Activated CD4-positive, alpha-beta T cell treated with anti-CD3 and anti-CD28 coated beads for 1 hour (primary cell): ENCODE results near the gene C1orf159.

Experiments used
- DNase-seq: peaks from one replicate; pipeline ENCODE4 v3.0.0-alpha.2; 2020

C1orf159 gene

DNA sequence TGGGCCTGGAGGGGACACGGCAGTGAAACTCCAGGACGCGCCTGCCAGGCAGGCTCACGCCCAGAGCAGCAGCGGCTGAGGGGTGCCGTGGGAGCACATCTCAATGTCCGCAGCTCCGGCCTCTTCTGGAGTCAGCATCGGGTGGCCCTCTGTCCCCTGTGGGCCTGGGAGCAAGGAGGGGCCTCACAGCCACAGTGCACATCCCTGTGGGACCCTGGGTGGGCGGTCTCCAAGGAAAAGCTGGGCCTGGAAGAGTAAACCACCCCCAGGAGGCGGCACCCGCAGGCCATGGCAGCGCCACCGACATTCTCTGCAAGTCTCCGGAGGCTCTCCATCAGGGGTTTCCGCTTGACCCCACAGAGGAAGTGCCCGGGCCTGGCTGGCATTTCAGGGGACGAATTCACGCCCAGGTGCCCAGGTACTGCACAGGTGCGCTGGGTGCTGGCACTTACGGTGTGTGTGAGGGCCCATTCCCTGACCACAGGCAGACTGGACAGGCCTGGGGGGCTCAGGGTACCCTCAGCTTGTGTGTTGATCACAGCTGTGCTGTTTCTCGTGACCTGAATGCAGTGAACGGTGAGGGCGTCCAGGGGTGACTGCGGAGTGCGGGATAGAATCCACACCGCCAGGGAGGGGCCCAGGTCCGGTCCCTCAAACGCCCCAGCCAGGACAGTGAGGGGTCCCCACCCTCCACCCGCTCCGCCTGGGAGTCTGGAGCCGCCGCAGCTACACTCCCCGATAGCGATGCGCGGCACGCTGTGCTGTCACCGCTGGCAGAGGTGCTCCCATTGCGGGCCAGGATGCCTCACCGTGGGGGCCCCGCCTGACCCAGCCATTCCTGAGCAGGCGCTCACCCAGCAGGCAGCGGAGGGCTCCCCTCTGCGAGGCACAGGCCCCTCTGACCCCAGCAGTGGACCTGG is 25.2 kb downstream of the C1orf159 start:
- no peak for DNase-seq

DNA sequence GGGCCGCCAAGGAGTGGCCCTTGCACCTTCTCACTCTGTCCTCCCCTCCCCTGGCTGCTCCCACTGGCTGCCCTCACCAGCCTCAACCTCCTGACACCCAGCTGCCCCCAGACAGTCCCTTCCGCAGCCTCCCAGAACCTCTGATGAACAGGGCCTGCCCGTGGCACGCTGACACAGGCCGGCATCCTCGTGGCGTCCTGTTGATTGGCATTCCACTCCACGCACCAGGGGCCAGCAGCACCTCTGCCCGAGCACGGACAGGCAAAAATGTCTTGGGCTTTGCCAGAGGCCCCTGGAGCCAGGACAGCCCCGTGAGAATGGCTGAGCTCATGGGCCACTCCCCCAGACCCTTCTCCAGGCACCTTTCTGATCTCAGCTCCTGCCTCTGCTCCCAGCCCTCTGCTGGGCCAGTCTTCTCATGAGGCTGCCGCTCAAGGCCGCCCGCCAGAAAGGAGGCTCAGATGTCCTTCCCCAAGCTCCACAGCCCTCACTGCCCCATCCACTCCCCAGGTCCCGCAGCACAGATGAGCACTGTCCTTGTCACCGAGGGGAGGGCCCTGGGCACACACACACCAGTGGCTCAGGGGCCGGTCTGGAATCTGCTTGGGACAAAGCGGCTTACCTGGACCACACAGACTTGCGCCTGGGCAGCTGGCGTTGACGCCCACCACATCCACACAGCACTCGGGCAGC is 26.0 kb downstream of the C1orf159 start:
- no peak for DNase-seq

DNA sequence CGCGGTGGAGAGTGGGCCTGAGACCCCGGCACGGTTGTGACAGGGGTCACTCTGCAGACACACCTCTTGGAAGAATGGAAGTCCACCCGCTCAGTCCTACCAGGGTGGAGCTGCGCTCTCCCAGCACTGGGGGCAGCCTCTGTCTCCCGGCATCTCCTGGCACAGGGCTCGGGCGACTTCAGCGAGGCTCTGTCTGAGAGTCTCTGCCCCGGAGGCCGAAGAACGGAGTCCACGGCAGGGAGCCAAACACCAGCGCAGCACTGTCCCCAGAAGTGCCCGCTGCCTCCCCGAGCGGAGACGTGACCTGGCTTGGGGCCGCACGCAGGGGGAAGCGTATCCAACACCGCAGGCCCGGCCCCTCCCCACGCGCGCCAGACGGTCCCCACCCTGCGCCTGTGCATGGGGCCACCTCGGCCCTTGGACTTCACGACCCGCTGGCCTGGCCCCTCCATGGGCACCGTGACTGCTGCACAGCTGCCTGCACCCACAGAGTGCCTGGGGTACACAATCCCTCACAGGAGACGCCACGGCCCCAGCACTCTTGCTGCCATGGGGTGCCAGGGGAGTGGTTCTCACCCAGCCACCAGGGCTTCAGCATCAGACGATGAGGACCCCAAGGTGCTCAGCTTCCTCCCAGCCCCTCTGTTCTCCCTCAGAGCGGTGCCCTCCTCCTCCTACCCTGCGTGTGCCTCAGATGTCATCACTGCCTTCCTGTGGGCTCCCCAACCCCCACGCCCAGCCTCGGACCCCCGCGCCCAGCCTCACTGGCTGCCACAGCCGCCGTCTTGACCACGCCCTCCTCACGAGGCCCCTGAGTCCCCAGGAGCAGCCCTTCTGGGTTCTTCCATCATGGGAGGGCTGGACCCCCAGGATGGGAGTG is 26.8 kb downstream of the C1orf159 start:
- DNase-seq: no peak

DNA sequence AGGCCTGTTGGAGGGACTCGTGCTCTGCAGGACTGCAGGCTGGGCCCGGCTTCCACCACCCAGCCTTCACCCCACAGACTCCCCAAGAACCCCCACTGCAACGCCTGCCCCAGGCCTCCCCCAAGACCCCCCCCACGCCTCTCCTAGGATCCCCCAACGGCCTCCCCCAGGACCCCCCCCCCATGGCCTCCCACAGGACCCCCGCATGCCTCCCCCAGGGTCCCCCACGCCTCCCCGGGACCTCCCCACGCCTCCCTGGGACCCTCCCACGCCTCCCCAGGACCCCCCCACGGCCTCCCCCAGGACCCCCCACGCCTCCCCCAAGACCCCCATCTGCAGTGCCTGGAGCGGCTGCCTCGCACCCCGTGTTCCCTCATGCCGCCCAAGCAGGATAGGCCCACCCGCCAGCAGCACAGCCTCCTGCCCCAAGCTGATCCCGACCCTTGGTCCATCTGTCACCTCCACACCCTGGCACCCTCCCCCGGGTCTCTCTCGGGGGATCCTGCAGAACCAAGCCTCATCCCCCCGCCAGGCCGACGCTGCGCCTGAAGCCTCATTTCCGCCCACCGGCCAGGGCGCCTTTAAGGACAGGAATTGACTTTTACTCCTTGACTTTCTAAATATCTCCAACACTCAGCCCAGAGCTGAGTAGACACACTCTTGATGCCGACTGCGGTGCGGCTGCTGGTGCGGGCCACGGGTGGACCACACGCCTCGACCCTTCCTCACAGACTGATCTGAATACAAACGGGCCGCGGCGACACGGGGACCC is 27.7 kb downstream of the C1orf159 start:
- DNase-seq: no peak

DNA sequence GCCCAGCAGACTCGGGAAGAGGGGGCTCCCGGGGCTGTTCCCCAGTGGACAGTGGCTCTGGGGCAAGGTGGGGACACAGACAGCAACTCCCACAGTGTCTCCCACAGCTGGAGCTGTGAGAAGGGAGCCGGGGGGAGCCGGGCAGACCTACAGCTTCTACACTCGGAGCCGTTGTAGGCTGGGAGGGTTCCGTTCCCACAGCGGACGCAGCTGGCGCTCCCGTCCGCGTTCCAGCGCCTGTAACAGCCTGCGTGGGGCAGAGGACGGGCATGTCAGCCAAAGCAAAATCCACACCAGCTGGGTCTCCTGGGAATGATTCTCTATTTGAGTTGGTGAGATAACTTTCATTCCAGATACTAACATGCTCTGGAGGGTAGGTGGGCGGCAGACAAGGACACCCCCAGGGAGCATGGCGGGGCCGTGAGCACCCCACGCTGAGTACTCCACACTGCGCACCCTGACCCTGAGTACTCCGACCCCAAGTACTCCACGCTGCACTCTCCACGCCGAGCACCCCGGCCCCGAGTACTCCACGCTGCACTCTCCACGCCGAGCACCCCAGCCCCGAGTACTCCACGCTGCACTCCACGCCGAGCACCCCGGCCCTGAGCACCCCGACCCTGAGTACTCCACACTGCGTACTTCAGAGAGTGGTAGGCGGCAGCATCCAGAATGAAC is 28.4 kb downstream of the C1orf159 start:
- no peak for DNase-seq

DNA sequence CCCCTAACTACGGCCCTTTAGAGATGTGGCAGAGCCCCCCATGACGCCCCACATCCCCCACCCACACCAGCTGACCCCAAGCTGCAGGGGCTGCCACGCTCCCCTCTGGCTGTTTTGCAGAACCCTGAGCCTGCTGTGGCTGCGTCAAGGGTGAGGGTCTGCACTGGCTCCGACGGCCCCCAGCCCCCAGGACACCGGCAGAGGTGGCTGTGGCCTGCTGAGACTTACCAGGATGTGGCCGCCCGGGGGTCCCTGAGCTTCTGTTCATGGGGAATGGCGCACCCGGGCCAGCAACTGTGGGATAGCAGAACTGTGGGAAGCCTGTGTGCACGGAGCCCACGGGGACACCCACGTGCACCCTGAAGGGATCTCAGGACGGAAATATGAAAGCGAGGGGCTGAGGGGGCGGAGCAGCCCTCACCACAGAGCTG is 29.0 kb downstream of the C1orf159 start:
- no peak for DNase-seq

DNA sequence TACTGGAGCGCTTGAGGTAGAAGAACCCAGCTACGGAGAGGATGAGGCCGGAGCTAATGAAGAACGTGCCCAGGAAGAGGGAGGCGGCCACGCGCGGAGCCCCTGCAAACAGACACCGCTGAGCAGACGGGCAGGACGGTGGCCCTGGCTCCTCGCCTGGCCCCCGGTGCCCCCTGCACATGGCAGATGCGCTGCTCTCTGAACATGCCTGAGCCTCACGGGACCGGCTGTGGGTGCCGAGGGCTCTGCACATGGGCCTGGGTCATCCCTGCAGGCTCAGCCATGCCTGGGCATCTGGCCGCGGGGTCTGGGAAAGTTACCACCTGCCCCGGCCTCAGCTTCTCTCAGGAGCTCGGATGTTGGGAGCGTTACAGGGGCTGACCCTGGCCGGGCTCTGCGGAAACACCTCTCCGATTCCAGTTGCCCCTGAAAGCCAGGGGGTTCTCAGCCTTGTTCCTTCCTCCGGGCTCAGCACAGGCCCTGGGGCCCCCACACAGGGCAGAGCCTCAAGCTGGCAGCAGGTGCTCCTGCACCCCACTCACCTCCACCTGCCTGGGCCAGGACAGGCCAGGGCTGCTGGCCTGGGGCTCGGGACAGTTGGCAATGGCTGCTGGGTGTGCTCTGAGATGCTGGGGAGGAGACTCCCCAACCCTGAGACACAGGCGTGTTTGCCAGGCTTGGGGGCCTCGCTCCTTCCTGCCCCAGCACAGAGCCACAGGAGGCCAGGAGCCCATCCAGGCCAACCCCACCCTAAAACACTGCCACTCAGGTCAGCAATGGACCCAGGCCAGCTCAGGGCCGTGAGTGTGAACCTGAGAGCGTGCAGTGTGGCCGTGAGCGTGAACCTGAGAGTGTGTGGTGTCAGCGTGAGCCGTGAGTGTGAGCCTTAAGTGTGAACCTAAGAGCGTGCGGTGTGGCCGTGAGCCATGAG is 29.7 kb downstream of the C1orf159 start:
- DNase-seq: no peak

DNA sequence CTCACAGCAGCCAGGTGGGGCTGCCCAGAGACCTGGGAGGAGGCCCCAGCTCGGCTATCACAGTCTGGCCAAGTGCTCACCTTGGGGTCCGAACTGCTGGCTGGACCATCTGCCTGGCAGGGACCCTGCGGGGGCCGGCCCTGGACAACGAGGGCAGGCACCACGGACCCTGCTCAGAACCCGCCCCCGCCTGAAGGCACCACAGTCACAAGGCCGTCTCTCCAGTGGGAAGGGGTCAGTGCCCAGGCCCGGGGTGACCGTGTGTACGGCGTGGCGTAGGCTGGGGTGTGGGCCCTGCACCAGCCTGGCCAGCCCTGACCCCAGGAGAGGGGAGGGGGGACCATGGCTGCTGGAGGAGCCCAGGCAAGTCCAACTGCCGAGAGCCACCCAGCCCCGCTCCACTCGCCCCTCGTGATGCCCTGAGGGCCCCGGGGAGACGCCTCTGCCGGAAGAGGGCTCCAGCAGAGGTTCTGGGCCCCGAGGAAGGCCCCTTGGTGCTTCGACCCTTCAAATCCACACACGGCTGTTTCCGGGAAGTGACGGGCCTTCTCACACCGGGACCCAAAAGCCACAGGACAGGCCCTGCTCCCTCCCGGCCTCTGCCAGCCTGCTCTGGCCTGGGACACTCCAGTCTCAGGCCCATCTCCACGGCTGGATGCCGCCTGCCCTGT is 30.6 kb downstream of the C1orf159 start:
- no peak for DNase-seq

DNA sequence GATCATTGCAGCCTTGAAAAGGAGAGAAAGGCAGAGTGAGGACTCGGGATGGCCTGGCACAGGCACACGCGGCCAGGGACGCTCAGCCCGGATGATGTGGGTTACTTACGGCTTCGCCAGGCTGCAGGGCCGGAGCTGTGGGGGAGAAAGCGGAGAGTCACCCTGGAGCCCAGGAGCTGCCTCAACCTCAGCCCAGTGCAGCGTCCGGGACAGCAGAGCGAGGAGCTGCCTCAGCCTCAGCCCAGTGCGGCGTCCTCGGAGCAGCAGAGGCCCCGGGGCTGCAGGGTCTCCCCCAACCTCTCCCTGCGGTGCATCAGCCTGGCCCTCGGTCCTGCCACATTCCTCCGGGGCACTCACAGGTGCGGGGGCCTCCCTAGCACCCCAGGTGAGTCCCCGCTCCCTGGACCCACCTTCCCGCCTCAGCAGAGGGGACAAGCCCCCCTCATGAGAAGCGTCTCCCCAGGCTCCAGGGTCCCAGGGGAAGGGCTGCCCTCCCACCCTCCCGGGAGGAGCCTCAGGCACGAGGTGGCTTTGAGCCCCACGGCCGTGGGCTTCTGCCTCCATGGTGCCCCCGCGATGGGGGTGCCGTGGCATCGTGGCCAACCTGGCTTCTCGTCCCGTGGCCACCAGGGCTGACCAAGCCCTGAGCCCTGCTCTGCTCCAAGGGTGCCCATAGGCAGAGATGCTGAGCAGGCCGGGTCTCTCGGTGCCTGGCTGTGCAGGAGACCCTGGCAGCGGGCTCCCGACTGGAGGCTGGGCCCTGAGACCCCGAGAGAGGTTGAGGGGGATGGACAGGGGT is 31.3 kb downstream of the C1orf159 start:
- DNase-seq: no peak

DNA sequence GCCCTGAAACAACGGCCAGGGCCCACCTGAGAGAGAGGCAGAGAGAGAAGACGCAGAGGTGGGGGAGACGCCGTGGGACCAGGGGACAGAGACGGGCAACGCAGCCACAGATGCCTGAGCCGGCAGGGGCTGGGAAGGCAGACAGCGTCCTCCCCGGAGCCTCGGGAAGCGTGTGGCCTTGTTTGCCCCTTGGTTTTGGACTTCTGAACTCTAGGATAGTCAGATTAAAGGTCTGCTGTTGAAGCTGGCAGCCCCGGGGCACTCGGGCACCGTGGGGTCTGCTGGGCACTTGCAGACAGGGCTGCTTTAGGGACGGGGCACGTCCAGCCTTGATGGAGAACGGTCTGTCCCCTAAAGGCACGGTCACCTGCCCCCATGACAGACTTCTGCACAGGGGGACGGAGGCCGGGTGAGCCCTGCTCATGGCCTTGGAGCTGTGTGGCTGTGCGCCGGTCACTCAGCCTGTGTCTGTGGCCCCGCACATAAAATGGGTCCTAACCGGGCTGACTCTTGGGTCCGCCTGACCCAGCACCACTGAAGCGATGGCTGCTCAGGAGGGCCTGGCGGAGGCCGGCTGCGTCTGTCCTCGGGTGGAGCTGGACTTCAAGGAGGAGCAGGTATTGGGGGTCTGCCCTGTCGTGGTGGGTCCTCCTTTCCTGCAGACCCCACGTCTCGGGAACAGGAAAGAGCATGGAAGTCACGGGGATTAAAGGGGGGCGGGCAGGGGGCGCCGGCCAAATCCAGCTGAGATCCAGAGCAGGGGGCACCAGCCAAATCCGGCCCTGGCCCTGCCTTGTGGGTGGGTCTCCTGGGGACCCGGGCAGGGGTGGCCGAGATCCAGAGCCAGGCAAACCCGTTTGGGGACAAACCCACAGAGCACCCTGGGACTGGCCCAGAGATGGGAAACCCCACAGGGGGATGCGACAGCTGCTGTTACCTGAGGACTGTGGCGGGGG is 32.2 kb downstream of the C1orf159 start:
- DNase-seq: no peak

DNA sequence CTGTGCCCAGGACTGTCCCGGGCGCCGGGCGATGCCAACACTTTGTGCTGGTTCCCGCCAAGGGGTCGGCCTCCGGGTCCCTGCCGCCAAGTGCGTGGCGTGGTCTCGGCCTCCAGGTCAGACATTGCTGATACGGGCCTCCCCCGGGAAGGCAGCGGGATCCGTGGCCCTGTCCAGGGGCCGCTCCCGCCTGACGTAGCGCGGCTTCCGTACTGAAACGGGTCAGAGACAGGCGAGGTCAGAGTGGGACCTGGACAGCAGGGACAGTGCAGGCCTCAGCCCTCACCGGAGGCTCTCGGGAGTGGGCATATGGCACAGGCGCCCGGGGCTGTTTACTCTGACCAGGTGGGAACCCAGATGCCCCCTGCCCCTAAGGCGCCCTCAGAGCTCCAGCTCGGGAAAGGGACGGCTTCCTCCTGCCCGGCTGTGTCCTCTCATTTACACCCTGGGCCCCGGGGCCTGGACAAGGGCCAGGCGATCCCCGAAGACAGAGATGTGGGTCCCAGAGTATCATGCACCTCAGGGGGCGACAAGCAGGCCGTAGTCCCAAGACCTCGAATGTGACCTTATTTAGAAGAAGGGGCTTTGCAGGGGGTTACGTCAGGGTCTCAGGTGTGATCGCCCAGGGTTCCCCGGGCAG is 33.0 kb downstream of the C1orf159 start:
- DNase-seq: no peak

DNA sequence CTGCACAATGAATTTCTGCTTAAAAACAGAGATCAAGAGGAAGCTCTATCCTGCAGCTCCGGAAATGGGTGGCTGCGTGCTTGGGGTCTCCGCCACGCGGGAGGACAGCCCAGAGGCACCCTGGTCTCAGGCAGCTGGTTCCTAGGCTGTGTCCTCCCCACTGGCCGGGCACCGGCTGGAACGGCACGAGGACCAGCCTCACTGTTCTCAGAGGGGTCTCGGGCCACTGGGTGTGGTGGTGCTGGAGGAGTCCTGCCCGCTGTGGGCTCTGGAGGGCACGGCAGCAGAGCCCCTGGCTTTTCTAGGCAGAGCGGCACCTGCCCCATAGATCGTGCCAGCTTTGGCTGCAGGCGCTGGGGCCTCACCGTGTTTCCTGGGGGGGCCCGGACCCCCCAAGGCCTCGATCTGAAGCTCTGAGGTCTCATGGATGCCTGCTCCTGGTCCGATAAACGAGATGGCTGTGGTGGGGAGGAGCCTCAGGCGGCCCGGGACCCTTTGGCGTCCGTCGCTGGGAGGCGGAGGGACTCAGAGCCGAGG is 33.6 kb downstream of the C1orf159 start:
- no peak for DNase-seq

DNA sequence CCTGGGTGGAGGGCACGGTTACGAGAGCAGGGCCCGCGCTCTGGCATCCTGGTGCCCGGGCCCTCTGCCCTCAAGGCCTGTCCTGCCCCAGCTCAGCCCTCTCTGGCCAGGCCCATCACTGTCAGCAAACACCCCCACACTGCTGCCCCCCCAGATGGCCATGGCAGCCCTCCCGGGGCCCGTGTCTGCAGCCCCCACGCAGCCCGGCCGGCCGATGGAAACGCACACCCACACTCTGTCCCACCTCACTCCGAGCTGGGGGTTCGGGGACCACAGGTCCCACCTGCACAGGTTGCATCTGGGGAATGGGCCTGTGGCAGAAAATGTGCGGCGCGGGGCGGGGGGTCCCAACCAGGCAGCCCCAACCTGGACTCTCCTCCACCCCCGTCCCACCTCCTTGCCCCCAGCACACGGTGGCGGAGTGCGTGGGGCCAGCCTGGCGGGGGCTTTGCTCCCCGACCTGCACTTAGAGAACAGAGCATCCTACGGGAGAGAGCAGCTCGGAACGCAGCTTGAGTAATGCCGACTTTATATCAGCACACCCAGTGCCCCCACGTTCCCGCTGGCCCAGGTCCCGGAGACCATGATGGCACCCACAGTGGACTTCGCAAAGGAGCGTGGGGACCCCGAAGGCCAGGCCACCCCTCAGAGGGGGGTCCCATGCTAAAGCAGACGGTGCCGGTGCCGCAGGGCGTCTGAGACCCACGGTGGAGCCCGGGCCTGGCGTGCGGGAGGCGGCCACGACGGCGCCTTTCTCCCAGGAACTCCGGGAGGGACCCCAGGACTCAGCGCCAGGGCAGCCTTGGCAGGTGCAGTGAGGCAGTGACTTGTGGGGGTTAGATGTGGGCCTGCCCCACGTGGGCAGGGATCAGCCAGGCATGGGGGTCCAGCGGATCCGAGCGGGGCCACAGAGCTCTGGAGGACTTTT is 34.3 kb downstream of the C1orf159 start:
- DNase-seq: no peak

DNA sequence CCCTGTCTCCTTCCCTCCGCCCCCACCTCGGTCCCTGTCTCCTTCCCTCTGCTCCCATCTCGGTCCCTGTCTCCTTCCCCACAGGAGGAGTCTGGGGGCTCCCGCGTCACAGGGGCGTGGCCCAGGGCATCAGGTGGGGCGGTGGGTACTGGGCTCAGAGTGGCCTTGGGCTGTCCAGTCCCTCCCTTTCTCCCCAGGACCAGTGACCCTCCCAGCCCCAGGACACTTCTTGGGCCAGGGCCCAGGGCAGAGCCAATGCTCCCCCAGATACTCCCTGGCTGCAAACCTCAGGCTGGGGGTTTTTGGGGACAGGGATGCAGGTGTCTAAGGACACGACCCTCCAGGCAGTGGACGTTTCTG is 35.0 kb downstream of the C1orf159 start:
- no peak for DNase-seq

DNA sequence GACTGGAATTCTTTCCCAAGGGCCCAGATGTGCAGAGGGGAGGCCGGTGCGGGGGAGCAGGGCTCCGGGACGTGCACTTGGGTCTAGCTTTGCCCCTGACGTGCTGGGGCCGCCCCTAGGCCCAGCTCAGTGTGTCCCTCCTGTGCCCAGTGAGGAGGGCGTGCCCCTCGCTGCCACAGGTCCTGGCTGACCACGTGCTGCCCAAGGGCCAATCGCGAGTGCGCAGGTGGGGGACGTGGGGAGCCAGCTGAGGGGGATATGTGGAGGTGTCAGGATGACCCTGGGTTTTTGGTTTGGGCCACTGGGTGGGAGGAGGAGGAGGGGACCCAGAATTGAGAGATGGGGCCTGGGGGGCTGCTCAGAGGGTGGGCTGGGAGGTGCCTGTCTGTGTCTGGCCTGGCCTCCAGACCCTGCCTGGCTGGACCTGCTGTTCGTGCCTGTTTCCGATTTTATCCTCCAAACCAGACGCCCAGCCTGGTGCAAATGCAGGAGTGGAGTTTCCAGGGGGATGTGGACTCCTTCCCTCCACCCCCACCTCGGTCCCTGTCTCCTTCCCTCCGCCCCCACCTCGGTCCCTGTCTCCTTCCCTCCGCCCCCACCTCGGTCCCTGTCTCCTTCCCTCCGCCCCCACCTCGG is 35.6 kb downstream of the C1orf159 start:
- no peak for DNase-seq
